K562 (cell line): ENCODE data around the gene HDAC1. TPM values are rescaled to one million over a fixed set of nuclear protein-coding genes. Genes with fewer than 3 reads are reported as not detected.

ENCODE experiments used
- BHLHE40 ChIP-seq: IDR thresholded peaks from 2 replicates; pipeline ENCODE4 v1.6.1; 2011; ENCODE audit warnings: low read length, improper control_type of control experiment
- JUND ChIP-seq, 2 experiments: IDR thresholded peaks; 2 replicates in 1 of 2; 3 replicates in 1 of 2; pipeline ENCODE4 v1.6.1; 2011; ENCODE audit warnings: borderline replicate concordance in 2 of 2, low read depth in 2 of 2, low read length in 2 of 2, improper control_type of control experiment in 1 of 2, missing biosample characterization in 1 of 2, missing genetic modification characterization in 1 of 2, missing genetic modification reagents in 1 of 2
- MCM7 ChIP-seq, 2 experiments: fragments of 450-650 bp; IDR thresholded peaks; 2 replicates each; pipeline ENCODE4 v1.6.1; 2016 to 2018
- NCOA1 ChIP-seq: fragments of 450-650 bp; IDR thresholded peaks from 2 replicates; pipeline ENCODE4 v1.6.1; 2016; ENCODE audit warnings: low read depth
- POLR2AphosphoS2 ChIP-seq: IDR thresholded peaks from 2 replicates; pipeline ENCODE4 v1.6.1; 2012; ENCODE audit warnings: low read length, improper control_type of control experiment
- RCOR1 ChIP-seq, 2 experiments: IDR thresholded peaks; 2 replicates each; pipeline ENCODE4 v1.6.1; 2012; ENCODE audit warnings: low read depth in 2 of 2, low read length in 2 of 2, borderline replicate concordance in 1 of 2, improper control_type of control experiment in 1 of 2
- SP1 ChIP-seq: sonication (generic); formaldehyde crosslinking; IDR thresholded peaks from 2 replicates; pipeline ENCODE4 v1.8.1; 2022; ENCODE audit warnings: mild to moderate bottlenecking, missing genetic modification reagents
- SPI1 ChIP-seq: IDR thresholded peaks from 2 replicates; pipeline ENCODE4 v1.6.1; 2011; ENCODE audit warnings: low read depth, low read length, control low read depth, borderline replicate concordance
- ZNF197 ChIP-seq: fragments of 200-800 bp; sonication (Bioruptor generic); IDR thresholded peaks from 2 replicates; pipeline ENCODE4 v1.6.1; 2016; ENCODE audit warnings: low read depth, missing genetic modification characterization, missing compliant biosample characterization
- ZNF436 ChIP-seq: fragments of 250-450, 450-650 bp; sonication (Bioruptor Pico); formaldehyde crosslinking; IDR thresholded peaks from 2 replicates; pipeline ENCODE4 v1.7.0; 2020; ENCODE audit warnings: mild to moderate bottlenecking
- polyA plus RNA-seq, 8 experiments: library from polyadenylated mRNA; depleted of rRNA in 4 of 8; stranded (reverse) in 5 of 8; unstranded in 3 of 8; fragments of >200 nt; fragmentation: Nextera tagmentation in 2 of 8; fragmentation: Illumina TruSeq in 1 of 8; extraction: Ambion mirVana in 2 of 8; extraction: Trizol in 1 of 8; gene quantifications; 2 replicates each; pipeline versions ENCODE4 v1.2.1 to v1.2.3, GENCODE V29; 2011 to 2014; ENCODE audit warnings: inconsistent platforms in 1 of 8, missing spikeins in 1 of 8
- total RNA-seq, 7 experiments: library from RNA; depleted of rRNA in 6 of 7; stranded (reverse); fragments of >200 nt in 6 of 7; fragmentation: Illumina TruSeq in 2 of 7; extraction: Trizol in 2 of 7; gene quantifications; 2 replicates each; pipeline versions ENCODE4 v1.2.1 to v1.2.3, GENCODE V29; 2011 to 2021; ENCODE audit warnings: low replicate concordance in 1 of 7
- TF ChIP-seq, protein P1 (sequence below): fragments of 450-650 bp; formaldehyde crosslinking; IDR thresholded peaks from 2 replicates; pipeline ENCODE4 v1.4.0; 2020; ENCODE audit warnings: mild to moderate bottlenecking, moderate library complexity
- TF ChIP-seq, protein P2 (sequence below): fragments of 450-650 bp; IDR thresholded peaks from 2 replicates; pipeline ENCODE4 v1.6.1; 2018; ENCODE audit warnings: mild to moderate bottlenecking, low read depth; ENCODE audit not compliant: partially characterized antibody
- TF ChIP-seq, protein P3 (sequence below): fragments of 250-450 bp; sonication (Bioruptor Pico); IDR thresholded peaks from 2 replicates; pipeline ENCODE4 v1.4.0; 2020
- TF ChIP-seq, protein P4 (sequence below), 2 experiments: IDR thresholded peaks in 1 of 2; conservative IDR thresholded peaks in 1 of 2; 2 replicates each; pipeline ENCODE4 v1.6.1; 2016; ENCODE audit warnings: low read depth in 2 of 2, mild to moderate bottlenecking in 1 of 2, missing compliant biosample characterization in 1 of 2, missing genetic modification characterization in 1 of 2, moderate library complexity in 1 of 2

The HDAC1 gene
- total and polyA plus RNA-seq, 9 of the 15 experiments (the other 6 are each of a cell fraction or from before 2014, with no cell fraction given): 169 to 384 (median 193) TPM

DNA sequence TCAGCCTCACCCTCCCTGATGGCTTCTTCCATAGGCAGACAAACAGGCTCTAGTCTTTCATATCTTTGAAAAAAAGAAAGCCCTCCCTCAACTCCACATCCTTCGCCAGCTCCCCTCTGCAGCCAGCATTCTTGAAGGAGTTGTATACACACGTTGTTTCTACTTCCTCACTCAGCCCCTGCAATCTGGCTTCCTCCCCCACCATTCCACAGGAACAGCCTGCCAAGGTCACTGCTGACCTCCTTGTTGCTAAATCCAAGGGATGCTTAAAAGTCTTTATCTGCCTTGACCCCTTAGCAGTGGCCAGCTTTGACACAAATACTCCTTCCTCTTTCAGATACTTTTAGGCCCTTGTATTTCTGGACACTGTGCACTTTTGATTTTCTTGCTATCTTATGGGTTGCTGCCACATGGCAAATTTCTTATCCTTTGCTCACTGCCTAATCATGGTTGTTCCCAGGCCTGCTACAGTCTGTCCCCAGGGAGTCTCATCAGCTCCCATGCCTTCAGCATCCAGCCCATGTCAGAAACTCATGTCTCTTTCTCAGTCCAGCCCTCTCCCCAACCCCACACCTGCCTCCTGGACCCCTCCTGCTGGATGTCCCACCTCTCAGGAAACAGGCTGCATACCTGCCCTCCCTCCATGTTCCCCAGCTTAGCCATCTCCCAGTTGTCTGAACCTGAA is 62.1 kb downstream of the HDAC1 start (continued):
- TF ChIP-seq JUND (IDR thresholded peaks at IDR 0.05; ENCODE audit: borderline replicate concordance, low read depth, low read length) (0 out of 2 replicates have a peak, but pooled peaks have one; percentile 13), JUND (tag; IDR thresholded peaks at IDR 0.05; ENCODE audit: borderline replicate concordance, low read depth, low read length) (no peak), MCM7 (IDR thresholded peaks at IDR 0.05) (no peak), SP1 (CRISPR knock-in tag) (no peak), BHLHE40 (peak; percentile 40; the same call in 1 of the 2 replicates), ZNF197 (CRISPR knock-in tag) (no peak), POLR2AphosphoS2 (no peak), SPI1 (peak; percentile 80; the same call in 1 of the 2 replicates), ZNF436 (CRISPR knock-in tag) (no peak), NCOA1 (no peak), RCOR1 (IDR thresholded peaks at IDR 0.05; ENCODE audit: borderline replicate concordance in 1 of 2, low read depth in 2 of 2, low read length in 2 of 2) (peak; percentile 42 to 81; a peak in 3 of 4 replicates)
- TF ChIP-seq, protein P1, sequence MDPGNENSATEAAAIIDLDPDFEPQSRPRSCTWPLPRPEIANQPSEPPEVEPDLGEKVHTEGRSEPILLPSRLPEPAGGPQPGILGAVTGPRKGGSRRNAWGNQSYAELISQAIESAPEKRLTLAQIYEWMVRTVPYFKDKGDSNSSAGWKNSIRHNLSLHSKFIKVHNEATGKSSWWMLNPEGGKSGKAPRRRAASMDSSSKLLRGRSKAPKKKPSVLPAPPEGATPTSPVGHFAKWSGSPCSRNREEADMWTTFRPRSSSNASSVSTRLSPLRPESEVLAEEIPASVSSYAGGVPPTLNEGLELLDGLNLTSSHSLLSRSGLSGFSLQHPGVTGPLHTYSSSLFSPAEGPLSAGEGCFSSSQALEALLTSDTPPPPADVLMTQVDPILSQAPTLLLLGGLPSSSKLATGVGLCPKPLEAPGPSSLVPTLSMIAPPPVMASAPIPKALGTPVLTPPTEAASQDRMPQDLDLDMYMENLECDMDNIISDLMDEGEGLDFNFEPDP (CRISPR knock-in tag): no peak
- TF ChIP-seq, protein P2, sequence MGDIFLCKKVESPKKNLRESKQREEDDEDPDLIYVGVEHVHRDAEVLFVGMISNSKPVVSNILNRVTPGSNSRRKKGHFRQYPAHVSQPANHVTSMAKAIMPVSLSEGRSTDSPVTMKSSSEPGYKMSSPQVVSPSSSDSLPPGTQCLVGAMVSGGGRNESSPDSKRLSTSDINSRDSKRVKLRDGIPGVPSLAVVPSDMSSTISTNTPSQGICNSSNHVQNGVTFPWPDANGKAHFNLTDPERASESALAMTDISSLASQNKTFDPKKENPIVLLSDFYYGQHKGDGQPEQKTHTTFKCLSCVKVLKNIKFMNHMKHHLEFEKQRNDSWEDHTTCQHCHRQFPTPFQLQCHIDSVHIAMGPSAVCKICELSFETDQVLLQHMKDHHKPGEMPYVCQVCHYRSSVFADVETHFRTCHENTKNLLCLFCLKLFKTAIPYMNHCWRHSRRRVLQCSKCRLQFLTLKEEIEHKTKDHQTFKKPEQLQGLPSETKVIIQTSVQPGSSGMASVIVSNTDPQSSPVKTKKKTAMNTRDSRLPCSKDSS: no peak
- TF ChIP-seq, protein P3, sequence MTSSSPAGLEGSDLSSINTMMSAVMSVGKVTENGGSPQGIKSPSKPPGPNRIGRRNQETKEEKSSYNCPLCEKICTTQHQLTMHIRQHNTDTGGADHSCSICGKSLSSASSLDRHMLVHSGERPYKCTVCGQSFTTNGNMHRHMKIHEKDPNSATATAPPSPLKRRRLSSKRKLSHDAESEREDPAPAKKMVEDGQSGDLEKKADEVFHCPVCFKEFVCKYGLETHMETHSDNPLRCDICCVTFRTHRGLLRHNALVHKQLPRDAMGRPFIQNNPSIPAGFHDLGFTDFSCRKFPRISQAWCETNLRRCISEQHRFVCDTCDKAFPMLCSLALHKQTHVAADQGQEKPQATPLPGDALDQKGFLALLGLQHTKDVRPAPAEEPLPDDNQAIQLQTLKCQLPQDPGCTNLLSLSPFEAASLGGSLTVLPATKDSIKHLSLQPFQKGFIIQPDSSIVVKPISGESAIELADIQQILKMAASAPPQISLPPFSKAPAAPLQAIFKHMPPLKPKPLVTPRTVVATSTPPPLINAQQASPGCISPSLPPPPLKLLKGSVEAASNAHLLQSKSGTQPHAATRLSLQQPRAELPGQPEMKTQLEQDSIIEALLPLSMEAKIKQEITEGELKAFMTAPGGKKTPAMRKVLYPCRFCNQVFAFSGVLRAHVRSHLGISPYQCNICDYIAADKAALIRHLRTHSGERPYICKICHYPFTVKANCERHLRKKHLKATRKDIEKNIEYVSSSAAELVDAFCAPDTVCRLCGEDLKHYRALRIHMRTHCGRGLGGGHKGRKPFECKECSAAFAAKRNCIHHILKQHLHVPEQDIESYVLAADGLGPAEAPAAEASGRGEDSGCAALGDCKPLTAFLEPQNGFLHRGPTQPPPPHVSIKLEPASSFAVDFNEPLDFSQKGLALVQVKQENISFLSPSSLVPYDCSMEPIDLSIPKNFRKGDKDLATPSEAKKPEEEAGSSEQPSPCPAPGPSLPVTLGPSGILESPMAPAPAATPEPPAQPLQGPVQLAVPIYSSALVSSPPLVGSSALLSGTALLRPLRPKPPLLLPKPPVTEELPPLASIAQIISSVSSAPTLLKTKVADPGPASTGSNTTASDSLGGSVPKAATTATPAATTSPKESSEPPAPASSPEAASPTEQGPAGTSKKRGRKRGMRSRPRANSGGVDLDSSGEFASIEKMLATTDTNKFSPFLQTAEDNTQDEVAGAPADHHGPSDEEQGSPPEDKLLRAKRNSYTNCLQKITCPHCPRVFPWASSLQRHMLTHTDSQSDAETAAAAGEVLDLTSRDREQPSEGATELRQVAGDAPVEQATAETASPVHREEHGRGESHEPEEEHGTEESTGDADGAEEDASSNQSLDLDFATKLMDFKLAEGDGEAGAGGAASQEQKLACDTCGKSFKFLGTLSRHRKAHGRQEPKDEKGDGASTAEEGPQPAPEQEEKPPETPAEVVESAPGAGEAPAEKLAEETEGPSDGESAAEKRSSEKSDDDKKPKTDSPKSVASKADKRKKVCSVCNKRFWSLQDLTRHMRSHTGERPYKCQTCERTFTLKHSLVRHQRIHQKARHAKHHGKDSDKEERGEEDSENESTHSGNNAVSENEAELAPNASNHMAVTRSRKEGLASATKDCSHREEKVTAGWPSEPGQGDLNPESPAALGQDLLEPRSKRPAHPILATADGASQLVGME (CRISPR knock-in tag): no peak
- TF ChIP-seq, protein P4, sequence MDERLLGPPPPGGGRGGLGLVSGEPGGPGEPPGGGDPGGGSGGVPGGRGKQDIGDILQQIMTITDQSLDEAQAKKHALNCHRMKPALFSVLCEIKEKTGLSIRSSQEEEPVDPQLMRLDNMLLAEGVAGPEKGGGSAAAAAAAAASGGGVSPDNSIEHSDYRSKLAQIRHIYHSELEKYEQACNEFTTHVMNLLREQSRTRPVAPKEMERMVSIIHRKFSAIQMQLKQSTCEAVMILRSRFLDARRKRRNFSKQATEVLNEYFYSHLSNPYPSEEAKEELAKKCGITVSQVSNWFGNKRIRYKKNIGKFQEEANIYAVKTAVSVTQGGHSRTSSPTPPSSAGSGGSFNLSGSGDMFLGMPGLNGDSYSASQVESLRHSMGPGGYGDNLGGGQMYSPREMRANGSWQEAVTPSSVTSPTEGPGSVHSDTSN (CRISPR knock-in tag; IDR thresholded peaks at IDR 0.05; ENCODE audit: low read depth): no peak
- TF ChIP-seq, protein P4 (tag; conservative IDR thresholded peaks at IDR 0.05; ENCODE audit: low read depth): no peak
